Mammary epithelial cell (primary cell): Measurements from ENCODE around the gene CFAP99.

Experiments used
- EZH2 ChIP-seq: IDR thresholded peaks from 2 replicates; pipeline ENCODE4 v1.6.1; 2012; ENCODE audit warnings: low read length, inconsistent platforms, borderline replicate concordance
- TF ChIP-seq, protein P1 (sequence below), 2 donors: IDR thresholded peaks in 1 of 2; conservative IDR thresholded peaks in 1 of 2; 2 replicates each; pipeline ENCODE4 v1.5.1; 2011 to 2012; ENCODE audit warnings: inconsistent platforms in 2 of 2, low read length in 2 of 2, mild to moderate bottlenecking in 2 of 2, control low read depth in 1 of 2, low read depth in 1 of 2; ENCODE audit not compliant: insufficient read depth in 1 of 2; ENCODE audit errors: extremely low read depth in 1 of 2

DNA sequence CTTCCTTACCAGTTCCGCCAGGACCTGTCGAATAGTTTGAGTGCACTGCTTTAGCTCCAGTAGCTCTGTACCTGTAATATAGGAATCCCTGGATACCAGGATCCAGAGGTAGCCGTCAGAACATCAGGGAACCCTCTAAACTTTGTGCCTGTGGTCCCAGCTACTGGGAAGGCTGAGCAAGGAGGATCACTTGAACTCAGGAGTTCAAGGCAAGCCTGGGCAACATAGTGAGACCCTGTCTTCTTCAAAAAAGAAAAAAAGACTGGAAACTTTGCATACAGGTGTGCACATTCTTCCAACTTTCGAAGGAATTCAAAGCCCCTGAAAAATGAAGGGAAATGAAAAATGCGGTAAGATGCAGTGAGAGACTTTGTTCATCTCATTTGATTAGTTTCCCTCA is 85.1 kb downstream of the CFAP99 start:
- TF ChIP-seq, protein P1, sequence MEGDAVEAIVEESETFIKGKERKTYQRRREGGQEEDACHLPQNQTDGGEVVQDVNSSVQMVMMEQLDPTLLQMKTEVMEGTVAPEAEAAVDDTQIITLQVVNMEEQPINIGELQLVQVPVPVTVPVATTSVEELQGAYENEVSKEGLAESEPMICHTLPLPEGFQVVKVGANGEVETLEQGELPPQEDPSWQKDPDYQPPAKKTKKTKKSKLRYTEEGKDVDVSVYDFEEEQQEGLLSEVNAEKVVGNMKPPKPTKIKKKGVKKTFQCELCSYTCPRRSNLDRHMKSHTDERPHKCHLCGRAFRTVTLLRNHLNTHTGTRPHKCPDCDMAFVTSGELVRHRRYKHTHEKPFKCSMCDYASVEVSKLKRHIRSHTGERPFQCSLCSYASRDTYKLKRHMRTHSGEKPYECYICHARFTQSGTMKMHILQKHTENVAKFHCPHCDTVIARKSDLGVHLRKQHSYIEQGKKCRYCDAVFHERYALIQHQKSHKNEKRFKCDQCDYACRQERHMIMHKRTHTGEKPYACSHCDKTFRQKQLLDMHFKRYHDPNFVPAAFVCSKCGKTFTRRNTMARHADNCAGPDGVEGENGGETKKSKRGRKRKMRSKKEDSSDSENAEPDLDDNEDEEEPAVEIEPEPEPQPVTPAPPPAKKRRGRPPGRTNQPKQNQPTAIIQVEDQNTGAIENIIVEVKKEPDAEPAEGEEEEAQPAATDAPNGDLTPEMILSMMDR (conservative IDR thresholded peaks at IDR 0.05 in 1 of 2, IDR thresholded peaks at IDR 0.05 in 1 of 2; ENCODE audit: extremely low read depth in 1 of 2, insufficient read depth in 1 of 2, low read depth in 1 of 2, low read length in 2 of 2), result no peak
- TF ChIP-seq EZH2, result no peak
